HG03457 (cell line): ENCODE measurements around the gene LONP1.
"Not testable (repeated sequence)": the region's sequence is repeated elsewhere in the genome, so short reads cannot be mapped to it uniquely, and the experiment has no call there.

Source experiments
- ATAC-seq: cut with Tn5 transposase; IDR thresholded peaks from one replicate; pipeline ENCODE4 v1.9.1; 2021; ENCODE audit warnings: moderate number of reproducible peaks; ENCODE audit not compliant: unreplicated experiment

The LONP1 gene, protein sequence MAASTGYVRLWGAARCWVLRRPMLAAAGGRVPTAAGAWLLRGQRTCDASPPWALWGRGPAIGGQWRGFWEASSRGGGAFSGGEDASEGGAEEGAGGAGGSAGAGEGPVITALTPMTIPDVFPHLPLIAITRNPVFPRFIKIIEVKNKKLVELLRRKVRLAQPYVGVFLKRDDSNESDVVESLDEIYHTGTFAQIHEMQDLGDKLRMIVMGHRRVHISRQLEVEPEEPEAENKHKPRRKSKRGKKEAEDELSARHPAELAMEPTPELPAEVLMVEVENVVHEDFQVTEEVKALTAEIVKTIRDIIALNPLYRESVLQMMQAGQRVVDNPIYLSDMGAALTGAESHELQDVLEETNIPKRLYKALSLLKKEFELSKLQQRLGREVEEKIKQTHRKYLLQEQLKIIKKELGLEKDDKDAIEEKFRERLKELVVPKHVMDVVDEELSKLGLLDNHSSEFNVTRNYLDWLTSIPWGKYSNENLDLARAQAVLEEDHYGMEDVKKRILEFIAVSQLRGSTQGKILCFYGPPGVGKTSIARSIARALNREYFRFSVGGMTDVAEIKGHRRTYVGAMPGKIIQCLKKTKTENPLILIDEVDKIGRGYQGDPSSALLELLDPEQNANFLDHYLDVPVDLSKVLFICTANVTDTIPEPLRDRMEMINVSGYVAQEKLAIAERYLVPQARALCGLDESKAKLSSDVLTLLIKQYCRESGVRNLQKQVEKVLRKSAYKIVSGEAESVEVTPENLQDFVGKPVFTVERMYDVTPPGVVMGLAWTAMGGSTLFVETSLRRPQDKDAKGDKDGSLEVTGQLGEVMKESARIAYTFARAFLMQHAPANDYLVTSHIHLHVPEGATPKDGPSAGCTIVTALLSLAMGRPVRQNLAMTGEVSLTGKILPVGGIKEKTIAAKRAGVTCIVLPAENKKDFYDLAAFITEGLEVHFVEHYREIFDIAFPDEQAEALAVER

DNA sequence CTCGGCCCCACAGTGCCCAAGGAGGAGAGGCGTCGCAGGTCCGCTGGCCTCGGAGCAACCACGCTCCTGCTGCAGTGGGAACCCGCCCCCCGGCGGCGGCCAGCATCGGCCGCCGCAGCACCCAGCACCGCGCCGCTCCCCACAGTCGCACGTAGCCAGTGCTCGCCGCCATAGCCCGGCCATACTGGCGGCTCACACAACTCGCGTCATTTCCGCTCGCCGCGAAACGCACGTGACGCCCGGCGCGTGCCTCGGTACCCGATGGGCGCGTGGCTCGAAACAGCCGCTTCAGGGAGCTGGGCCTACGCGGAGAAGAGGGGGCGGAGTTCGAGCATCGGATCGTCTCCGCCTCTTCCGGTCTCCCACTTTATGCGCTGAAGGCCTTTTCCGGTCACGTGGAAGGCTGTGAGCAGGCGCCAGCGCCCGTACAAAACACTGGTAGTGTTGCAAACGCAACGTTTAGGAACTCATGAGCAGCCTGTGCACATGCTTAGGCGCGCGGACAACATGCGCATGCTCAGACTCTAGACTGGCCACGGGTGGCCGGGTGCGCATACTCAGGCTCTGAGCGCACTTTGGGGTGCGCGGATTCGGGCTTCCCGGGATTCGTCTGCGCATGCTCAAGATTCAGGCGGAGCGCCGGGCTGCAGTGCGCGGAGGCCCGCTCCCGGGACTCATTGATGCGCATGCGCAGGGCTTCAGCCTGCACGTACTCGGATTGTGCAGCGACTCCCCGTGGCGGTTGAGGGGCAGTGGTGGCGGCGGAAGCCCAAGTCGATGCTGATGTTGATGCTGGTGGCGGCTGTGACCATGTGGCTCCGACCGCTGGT, at the start of gene LONP1, which contains the start of gene CATSPERD:
Gene LONP1 (minus strand): TSS at position 186 of the 830 bp plus-strand sequence. CDS start 14 bp downstream, at position 172.
Gene CATSPERD (plus strand): TSS at position 677 of the 830 bp plus-strand sequence. CDS start 101 bp downstream, at position 778.
- peak; percentile 74 for ATAC-seq

DNA sequence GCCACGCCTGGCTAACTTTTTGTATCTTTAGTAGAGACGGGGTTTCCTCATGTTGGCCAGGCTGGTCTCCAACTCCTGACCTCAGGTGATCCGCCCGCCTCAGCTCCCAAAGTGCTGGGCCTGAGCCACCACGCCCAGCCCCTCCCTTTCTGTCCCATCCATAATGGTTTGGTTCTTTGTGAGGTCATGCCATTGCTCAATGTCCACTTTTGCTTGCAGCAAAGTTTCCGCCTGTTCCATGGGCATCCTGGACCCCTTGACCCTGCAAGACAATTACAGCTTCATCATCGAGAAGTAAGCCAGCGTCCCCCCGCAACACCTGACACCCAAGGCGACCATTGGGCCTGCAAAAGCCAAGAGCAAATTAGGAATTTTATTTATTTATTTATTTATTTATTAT, 48.0 kb upstream of the LONP1 start:
- no peak for ATAC-seq

DNA sequence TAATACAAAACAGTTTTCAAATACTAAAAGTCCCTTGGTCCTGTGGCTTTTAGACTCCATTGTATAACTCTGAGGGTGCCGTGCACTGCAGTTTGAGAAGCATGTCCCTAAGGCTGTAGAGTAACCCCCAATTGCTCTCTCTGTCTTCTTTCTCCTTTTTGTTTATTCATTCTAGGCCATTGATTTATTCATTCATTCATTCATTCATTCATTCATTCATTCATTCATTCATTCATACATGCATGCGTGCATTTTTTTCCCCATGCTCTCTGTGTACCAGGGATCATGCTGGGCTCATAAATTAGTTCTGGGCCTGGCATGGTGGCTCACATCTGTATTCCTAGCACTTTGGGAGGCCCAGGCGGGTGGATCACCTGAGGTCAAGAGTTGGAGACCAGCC, 45.3 kb upstream of the LONP1 start:
- no peak for ATAC-seq

DNA sequence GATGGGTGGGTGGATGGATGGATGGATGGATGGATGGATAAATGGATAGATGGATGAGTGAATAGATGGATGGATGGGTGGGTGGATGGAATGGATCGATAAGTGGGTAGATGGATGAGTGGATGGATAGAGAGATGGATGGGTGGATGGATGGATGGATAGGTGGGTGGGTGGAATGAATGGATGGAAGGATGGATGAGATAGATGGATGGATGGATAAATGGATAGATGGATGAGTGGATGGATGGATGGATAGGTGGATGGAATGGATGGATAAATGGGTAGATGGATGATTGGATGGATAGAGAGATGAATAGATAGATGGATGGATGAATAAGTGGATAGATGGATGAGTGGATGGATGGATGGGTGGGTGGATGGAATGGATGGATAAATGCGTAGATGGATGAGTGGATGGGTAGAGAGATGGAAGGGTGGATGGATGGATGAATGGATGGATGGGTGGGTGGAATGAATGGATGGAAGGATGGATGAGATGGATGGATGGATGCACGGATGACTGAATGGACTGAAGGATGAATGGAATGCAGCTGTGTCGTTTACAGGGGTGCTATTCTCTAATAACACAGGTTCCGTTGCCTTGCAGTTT, 42.8 kb upstream of the LONP1 start:
- ATAC-seq, result no peak

DNA sequence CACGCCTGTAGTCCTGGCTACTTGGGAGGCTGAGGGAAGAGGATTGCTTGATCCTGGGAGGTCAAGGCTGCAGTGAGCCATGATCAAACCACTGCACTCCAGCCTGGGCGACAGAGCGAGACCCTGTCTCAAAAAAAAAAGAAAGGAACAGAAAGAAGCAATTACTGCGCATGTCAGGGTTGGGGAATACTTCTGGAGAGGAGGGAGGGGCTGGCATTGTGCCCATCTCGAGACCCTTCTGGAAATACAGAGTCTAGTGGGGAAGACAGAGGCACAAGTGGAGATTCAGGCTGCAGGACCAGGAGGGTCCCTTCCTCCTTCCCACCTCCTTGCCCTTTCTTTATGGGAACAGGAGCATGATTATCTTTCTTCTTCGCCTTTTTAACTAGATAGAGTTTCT, 33.8 kb upstream of the LONP1 start:
- no peak for ATAC-seq

DNA sequence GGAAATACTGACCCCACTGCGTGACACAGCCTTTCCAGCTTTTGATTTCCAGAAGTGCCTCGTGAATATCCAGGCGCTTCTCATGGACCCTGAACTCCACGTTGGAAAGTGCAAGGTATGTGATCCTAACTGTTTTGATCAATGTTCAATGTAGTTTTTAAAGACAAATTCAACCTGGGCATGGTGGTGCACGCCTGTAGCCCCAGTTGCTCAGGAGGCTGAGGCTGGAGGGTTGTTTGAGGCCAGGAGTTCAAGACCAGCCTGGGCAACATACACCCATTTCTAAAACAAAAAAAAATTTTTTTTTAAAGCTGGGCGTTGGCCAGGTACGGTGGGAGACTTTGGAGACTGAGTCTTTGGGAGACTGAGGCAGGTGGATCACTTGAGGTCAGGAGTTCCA, 31.8 kb upstream of the LONP1 start:
- ATAC-seq, result no peak

DNA sequence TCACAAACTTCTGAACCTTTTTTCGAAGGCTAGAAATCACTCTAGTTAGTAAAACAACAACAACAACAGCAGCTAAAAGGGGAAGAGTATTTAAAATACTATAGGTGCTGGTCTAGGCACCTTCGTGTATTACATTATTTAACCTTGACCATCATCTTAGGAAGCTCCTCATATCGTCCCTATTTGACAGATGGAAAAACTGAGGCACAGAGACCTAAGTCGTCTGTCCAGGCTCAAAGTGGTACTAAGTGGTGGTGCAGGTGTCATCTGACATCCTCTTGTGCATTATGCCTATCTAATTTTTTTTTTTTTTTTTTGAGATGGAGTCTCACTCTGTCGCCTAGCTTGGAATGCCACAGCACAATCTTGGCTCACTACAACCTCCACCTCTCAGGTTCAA, 29.6 kb upstream of the LONP1 start:
- ATAC-seq, result no peak

DNA sequence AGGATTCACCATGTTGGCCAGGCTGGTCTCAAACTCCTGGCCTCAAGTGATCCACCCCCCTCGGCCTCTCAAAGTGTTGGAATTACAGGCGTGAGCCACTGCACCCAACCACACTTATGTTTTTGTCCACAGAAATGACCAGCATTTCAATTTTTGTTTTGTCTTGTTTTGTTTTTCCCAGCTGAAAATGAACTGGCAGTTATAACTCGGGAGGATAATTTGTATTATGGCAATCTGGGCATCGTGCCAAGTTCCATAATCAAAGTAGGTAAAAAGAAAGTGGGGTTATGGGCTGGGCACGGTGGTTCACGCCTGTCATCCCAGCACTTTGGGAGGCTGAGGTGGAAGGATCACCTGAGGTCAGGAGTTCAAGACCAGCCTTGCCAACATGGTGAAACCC, 29.0 kb upstream of the LONP1 start:
- not testable (repeated sequence) for ATAC-seq

DNA sequence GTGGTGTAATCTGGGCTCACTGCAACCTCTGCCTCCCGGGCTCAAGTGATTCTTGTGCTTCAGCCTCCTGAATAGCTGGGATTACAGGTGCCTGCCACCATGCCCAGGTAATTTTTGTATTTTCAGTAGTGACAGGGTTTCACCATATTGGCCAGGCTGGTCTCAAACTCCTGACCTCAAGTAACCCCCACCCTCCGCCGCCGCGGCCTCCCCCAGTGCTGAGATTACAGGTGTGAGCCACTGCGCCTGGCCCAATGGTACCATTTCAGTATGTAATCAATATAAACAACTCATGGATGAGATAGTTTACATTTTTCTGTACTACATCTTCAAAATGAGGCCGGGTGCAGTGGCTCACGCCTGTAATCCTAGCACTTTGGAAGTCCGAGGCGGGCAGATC, 25.1 kb upstream of the LONP1 start:
- ATAC-seq, result not testable (repeated sequence)

DNA sequence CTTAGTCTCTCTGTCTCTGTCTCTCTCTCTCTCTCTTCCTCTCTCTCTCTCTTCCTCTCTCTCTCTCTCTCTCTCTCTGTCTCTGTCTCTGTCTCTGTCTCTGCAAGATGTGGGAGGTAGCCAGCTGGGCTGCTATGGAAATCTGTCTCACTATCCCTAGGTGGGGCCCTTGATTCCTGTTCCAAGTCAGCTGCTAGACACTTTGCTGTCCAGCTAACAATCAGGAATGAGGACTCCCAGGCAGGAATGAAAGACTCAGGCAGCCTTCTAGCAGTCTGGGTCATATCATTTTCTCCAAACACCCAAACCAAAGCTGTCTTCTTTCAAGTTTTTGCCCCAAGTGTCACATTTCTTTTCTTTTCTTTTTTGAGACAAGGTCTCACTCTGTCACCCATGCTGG, 23.7 kb upstream of the LONP1 start:
- ATAC-seq, result no peak

DNA sequence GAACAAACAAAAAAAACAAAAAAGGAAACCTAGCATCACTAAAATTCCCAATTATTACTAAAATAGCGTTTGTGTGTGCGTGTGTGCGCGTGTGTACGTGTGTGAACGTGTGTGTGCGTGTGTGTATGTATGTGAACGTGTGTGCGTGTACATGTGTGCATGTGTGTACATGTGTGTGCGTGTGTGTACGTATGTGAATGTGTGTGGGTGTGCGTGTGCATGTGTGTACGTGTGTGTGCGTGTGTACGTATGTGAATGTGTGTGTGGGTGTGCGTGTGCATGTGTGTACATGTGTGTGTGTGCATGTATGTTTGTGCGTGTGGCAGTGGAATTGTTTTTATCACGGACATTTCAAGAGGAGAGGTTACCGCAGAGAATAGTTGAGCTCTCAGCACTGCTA, 22.1 kb upstream of the LONP1 start:
- ATAC-seq, result no peak

DNA sequence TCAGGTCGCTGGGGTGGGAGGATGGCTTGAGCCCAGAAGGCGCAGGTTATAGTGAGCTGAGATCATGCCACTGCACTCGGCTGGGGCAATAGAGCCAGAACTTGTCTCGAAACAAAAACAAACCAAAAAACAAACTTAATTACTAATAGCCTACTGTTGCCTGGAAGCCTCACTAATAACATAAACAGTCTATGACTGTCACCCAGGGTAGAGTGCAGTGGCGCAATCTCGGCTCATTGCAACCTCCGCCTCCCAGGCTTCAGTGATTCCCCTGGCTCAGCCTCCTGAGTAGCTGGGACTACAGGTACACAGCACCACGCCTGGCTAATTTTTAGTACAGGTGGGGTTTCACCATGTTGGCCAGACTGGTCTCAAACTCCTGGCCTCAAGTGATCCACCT, 18.5 kb upstream of the LONP1 start:
- ATAC-seq, result no peak

DNA sequence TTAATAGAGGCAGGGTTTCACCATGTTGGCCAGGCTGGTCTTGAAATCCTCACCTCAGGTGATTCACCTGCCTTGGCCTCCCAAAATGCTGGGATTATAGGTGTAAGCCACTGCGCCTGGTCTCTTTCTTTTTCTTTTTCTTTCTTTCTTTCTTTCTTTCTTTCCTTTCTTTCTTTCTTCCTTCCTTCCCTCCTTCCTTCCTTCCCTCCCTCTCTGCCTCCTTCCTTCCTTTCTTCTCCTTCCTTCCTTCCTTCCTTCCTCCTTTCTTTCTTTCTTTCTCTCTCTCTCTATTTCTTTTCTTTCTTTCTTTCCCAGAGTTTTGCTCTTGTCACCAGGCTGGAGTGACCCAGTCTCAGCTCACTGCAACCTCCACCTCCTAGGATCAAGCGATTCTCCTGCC, 13.2 kb upstream of the LONP1 start:
- ATAC-seq, result not testable (repeated sequence)

DNA sequence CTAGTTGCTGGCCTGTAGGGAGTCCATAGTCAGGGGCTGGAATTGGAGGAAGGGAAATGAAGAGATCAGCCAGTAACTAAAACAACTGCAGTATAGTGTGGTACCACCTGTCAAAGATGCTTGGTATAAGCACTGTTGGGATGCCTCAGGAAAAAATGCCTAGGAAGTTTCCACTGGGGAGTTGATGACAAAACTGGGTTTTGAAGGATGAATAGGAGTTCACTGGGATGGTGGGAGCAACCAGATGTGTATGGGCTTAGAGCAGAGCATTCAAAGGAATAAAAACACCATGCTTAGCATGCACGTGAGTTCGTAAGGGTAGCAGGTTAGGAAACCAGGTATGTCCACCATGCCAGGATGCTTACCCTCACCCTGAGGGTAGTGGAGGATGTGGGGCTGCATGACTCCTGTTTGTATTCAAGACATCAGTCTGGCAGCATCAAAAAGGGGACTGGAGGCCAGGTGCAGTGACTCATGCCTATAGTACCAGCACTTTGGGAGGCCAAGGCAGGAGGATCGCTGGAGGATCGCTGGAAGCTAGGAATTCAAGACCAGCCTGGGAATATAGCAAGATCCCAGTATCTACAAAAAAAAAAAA, 7.6 kb upstream of the LONP1 start:
- no peak for ATAC-seq

DNA sequence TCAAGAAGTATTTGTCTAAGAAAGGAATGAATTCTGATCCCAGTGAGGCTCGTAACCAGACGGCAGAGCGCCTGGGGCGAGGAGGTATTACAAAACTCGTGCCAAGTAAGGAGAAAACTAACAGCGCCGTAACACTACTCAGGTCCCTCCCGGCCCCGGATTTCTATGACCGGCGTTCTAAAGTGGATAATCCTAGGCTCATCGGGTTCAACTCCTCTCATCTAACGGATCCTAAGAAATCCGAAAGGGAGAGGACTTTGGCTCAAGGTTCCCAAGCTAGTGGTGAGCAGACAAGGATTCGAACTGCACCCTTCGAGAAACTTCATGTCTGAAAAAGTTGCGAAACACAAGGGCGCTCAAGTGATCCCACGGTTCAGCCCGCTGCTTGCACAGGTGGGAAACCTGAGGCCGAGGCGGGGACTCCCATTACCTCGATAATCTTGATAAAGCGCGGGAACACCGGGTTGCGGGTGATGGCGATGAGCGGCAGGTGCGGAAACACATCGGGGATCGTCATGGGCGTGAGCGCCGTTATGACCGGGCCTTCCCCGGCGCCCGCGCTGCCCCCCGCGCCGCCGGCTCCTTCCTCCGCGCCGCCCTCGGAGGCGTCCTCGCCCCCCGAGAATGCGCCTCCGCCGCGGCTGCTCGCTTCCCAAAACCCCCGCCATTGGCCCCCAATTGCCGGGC, 529 bp downstream of the LONP1 start:
- ATAC-seq, result peak; percentile 11

DNA sequence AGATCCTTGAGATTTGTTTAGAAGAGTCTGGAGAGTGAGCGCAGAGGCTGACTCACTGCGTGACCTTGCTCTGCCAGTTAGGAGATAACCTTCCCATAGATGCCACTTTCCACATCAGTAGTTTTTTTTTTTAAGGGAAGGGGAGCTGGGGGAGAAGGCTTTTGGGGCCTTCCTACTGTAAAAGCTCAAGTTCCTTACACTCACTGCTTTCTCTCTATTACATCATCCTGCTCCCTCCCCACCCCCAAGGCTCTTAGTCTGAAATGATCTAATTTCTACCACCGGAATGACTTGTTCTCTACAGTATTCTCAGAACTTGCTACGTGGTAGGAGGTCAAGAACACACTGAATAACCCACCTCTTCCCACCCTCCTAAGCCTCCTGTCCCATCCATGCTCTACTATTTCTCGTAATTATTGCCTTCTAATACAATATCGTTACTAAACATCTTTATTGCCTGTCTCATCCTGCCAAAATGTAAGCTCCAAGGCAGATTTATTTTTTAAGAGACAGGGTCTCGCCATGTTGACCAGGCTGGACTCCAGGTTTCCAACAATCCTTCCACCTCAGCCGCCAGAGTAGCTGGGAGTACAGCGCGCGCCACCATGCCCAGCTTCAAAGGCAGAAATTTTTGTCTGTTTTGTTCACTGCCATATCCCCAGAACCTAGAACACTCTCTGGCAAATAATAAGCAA, 1.2 kb downstream of the LONP1 start:
- ATAC-seq, result no peak

DNA sequence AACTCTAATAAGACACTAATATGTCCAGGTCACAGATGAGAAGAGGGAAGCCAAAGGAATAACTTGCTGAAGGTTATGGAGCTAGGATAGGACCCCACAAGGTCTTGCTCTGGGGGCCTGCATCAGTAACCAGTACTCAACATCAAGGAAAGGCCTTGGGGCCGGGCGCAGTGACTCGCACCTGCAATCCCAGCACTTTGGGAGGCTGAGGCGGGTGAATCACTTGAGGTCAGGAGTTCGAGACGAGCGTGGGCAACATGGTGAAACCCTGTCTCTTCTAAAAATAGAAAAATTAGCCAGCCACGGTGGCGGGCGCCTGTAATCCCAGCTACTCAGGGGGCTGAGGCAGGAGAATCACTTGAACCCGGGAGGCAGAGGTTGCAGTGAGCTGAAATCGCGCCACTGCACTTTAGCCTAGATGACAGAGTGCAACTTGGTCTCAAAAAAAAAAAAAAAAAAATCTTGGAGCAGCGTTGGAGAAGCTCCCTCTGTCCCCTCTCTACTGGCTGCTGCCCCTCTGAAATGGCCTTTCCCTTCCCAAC, 1.8 kb downstream of the LONP1 start:
- ATAC-seq, result no peak

DNA sequence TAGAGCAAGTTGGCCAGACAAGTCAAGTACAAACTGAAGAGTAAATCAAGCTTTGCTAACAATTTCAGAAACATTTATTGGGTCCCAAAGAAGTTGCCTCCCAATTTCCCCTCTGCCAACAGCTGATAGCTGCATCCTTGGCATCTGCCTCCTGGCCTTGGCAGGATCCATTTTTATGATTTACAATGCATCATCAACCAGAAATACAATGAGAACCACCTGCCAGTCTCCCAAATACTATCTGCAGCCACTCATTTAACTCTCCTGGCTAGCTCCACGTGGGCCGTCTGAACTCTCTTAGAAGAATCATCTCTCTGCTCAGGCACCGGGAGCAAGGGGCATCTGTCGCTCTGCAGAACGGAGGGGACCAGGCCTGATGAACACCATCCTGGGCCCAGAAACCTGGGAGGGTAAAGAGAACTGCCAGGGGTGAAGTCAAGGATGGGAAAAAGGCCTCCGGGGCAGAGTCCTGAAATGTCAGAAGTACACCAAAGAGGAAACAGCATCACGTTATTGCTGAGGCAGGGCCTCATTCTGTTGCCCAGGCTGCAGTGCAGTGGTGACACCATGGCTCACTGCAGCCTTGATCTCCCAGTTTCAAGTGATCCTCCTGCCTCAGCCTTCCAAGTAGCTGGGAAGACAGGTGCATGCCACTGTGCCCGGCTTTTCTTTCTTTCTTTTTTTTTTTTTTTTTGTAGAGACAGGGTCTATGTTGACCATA, 2.6 kb downstream of the LONP1 start:
- ATAC-seq, result no peak
